Heart right ventricle (tissue), 16 donors: ENCODE results near the gene TECPR1. TPM values are rescaled to one million over a fixed set of nuclear protein-coding genes. Genes with fewer than 3 reads are reported as not detected.

ENCODE experiments used
- ATAC-seq, 8 donors: fragments of 200-7000 bp; cut with Tn5 transposase; one replicate each; pipeline ENCODE4 v1.9.1; 2020; ENCODE audit warnings: mild to moderate bottlenecking in 8 of 8, moderate library complexity in 8 of 8, moderate number of reproducible peaks in 1 of 8
- DNase-seq, 2 donors: peaks; one replicate each; pipeline ENCODE4 v3.0.0-alpha.2; 2020
- H3K27ac ChIP-seq, 10 donors: fragments of 200-600 bp; sonication (generic) in 2 of 10; one replicate each; pipeline versions ENCODE4 v1.5.0 to v1.8.0; 2020 to 2022; ENCODE audit warnings: mild to moderate bottlenecking in 3 of 10
- H3K27me3 ChIP-seq, 7 donors: fragments of 200-600 bp; one replicate each; pipeline ENCODE4 v1.8.0; 2021 to 2022; ENCODE audit warnings: mild to moderate bottlenecking in 2 of 7
- H3K36me3 ChIP-seq, 9 donors: fragments of 200-600 bp; sonication (generic) in 1 of 9; one replicate each; pipeline versions ENCODE4 v1.5.0 to v1.8.0; 2020 to 2022; ENCODE audit warnings: mild to moderate bottlenecking in 2 of 9
- H3K4me1 ChIP-seq, 9 donors: fragments of 200-600 bp; sonication (generic) in 1 of 9; one replicate each; pipeline versions ENCODE4 v1.5.0 to v1.8.0; 2020 to 2022; ENCODE audit warnings: mild to moderate bottlenecking in 4 of 9
- H3K4me3 ChIP-seq, 10 donors: fragments of 200-600 bp; sonication (generic) in 2 of 10; one replicate each; pipeline versions ENCODE4 v1.5.0 to v1.8.0; 2020 to 2022; ENCODE audit warnings: mild to moderate bottlenecking in 7 of 10, moderate library complexity in 2 of 10
- H3K9me3 ChIP-seq, 11 donors: fragments of 200-600 bp in 10 of 11; sonication (generic) in 2 of 11; one replicate each; pipeline versions ENCODE4 v1.5.0 to v1.8.0; 2013 to 2022; ENCODE audit warnings: mild to moderate bottlenecking in 2 of 11, control low read depth in 1 of 11, moderate library complexity in 1 of 11
- WGBS, 2 donors: extraction: QIAGEN DNeasy Blood & Tissue Kit; methylation state at CpG; one replicate each; pipeline ENCODE4 v1.1.7; 2013; ENCODE audit warnings: inconsistent platforms in 1 of 2; 5-methylcytosine and 5-hydroxymethylcytosine counted together
- intact Hi-C, 10 donors: fragments of 100-400 bp; cut with DNase I; formaldehyde crosslinking; loops; one replicate each; pipeline versions ENCODE4 v1.11.1 to v1.14.2; 2022
- polyA plus RNA-seq, 2 donors: library from polyadenylated mRNA; stranded (reverse); fragments of 200-250 nt; gene quantifications; one replicate each; pipeline ENCODE4 v1.2.3, GENCODE V29; 2013
- total RNA-seq, 10 donors: library from RNA; stranded (reverse); fragmentation: NEBNext Ultra II Directional in 3 of 10; extraction: Animal tissue kit (Norgen Biotek cat#: 25700) in 3 of 10; gene quantifications; one replicate each; pipeline versions ENCODE4 v1.2.1 to v1.2.4, GENCODE V29; 2021 to 2023
- TF ChIP-seq, protein P1 (sequence below), 9 donors: fragments of 200-600 bp; sonication (generic) in 2 of 9; IDR thresholded peaks; one replicate each; pipeline versions ENCODE4 v1.5.0 to v1.8.0; 2021 to 2022; ENCODE audit warnings: antibody characterized with exemption in 9 of 9, mild to moderate bottlenecking in 5 of 9, moderate library complexity in 1 of 9
- donor health status: Arrhythmogenic right ventricular cardiomyopathy.
- donor health status: ischemic (EF 13 %, LVEDD 7.1; RV severe dilation, severe dysfunction).
- donor health status: healthy with polysubstance abuse.
- donor health status: DM: no; HTN: yes; CAD: no.
- donor health status: DM: no; HTN: no; CAD: no.
- donor health status: ischemic (EF 25% LVEDD 6.9; RV normal size, moderate dysfunction).
- donor health status: ischemic (EF 25% LVEDD 5.7; RV mildly dilated, moderate dysfunction).
- donor health status: healthy.
- donor health status: DM: yes; HTN: yes; CAD: no.
- donor health status: Ischemic cardiomyopathy.
- donor health status: ischemic (EF 35%, LVEDD 5.7; RV mildly dilated, moderate dysfunction).
- donor health status: nonischemic (EF 11% LVEDD 7.7; RV severe dilation, severe dysfunction).
- donor health status: DM: yes; HTN: yes; CAD: no.
- donor health status: PGD.
- donor health status: ischemic (EF 29% LVEDD 5.4; RV normal size, mild dysfunction).
- donor health status: nonischemic (EF 23%, LVEDD 6.1; RV moderate dilation, normal function).

TECPR1 gene
- total and polyA plus RNA-seq, 12 donors: 12.8 to 23.8 (median 15.4) TPM

DNA sequence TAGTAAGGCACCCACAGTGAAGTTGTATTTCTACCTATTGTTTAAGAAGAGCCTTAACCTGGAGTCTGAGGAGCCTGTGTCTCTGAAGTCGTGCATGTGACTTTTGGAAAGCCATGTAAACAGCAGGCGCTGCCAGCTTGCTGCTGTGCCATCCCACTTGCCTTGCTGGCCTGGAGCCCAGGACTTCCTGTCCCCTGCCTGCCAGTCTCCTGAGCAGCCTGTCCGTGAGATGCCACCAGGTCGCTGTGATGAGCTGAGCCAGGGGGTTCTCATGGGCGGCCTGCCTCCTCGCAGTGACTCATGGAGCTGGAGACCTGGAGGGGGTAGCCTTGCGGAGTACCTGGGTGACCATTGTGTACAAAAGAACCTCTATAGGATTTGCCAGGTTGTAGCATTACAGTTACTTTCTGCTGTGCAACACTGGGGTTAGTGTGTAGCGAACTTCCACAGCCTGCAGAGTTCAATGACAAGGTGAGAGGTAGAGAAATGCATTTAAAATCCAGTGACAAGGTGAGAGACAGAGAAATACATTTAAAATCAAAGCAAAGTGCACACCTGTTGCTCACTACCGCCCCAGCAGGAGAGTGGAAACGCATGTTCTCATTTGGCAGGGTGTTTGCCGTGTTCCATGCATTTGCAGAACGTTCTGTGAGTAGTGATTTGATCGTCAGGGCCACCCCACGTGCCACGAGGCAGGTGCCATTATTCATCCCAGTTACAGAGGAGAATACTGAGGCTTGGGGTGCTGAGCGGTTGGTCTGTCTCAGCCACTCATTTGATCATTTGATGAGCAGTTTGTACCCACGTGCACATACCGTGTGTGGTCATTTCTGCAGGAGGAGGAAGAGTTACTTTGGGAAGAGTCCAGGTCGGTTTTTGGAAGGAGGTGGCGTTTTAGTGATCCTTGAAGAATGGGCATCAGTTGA lies 77.4 kb downstream of the TECPR1 start:
- peak overlapping the region in 4 of 10 donors; percentile 11 to 37 (median 18) for H3K27ac ChIP-seq
- 80 to 87% methylated on average over 20 of the region's 20 CpGs for WGBS, 2 donors
- peak; percentile 49 to 90 (median 72) for ATAC-seq

DNA sequence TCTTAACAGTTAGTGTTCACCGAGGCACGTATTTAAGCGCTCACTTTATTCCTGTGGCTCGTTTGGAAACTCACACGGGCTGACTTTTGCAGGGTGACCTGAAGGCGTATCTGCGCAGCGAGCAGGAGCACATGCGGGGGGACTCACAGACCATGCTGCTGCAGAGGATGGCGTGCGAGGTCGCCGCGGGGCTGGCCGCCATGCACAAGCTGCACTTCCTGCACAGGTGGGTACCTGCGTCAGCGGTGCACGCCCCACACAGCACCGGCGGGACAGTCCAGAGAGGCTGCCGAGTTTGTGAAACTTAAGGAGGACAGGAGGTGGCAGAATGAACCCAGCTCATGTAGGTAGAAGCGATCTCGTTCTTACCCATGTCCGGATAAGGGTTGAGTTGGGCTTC lies 80.6 kb downstream of the TECPR1 start:
- peaks cover 0 to 64% (median 15%) of the 10 kb centered on the region in 9 donors for H3K36me3 ChIP-seq
- WGBS, 2 donors: 96 to 97% methylated on average over 24 of the region's 24 CpGs
- H3K9me3 ChIP-seq: no peaks in the 10 kb centered on the region
- intact Hi-C loops: no loop called here
- H3K4me3 ChIP-seq: no peak overlapping the region
- TF ChIP-seq, protein P1, sequence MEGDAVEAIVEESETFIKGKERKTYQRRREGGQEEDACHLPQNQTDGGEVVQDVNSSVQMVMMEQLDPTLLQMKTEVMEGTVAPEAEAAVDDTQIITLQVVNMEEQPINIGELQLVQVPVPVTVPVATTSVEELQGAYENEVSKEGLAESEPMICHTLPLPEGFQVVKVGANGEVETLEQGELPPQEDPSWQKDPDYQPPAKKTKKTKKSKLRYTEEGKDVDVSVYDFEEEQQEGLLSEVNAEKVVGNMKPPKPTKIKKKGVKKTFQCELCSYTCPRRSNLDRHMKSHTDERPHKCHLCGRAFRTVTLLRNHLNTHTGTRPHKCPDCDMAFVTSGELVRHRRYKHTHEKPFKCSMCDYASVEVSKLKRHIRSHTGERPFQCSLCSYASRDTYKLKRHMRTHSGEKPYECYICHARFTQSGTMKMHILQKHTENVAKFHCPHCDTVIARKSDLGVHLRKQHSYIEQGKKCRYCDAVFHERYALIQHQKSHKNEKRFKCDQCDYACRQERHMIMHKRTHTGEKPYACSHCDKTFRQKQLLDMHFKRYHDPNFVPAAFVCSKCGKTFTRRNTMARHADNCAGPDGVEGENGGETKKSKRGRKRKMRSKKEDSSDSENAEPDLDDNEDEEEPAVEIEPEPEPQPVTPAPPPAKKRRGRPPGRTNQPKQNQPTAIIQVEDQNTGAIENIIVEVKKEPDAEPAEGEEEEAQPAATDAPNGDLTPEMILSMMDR (IDR thresholded peaks at IDR 0.05): no peak
- no peak overlapping the region for H3K27ac ChIP-seq
- H3K27me3 ChIP-seq: no peaks in the 10 kb centered on the region
- ATAC-seq (no peak), DNase-seq (no peak)
- peaks cover 0 to 25% (median 3%) of the 10 kb centered on the region in 9 donors for H3K4me1 ChIP-seq

More for the DNA sequence above, 77.4 kb downstream of the TECPR1 start:
- Histone ChIP-seq H3K9me3 (no peaks in the 10 kb centered on the region), H3K4me1 (peaks cover 0 to 44% (median 16%) of the 10 kb centered on the region in 9 donors), H3K36me3 (peaks cover 0 to 83% (median 15%) of the 10 kb centered on the region in 9 donors), H3K27me3 (no peaks in the 10 kb centered on the region), H3K4me3 (no peak overlapping the region)
- DNase-seq: peak; percentile 57 to 75
- intact Hi-C loops: no loop called here
- TF ChIP-seq, protein P1 (IDR thresholded peaks at IDR 0.05): no peak

DNA sequence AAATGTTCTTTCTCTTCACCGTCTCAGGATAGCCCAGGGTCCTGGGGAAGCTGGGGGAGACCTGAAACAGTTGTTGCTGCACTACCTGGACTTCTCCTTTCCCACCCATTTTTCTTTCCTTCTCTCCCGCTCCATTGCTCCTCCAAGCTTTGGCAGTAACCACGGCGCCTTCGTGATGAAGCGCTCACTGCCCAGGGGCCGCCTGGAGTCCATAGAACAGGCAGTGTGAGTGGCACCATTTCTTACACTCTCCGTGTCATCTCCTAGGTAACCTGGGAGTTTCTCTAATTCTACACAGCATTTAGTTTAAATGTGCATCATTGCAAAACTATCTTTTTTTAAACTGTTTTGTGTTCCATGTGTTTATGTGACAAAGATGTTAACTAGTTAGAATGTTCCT lies 81.1 kb downstream of the TECPR1 start:
- WGBS, 2 donors: 91 to 94% methylated on average over 8 of the region's 8 CpGs
- no peak overlapping the region for H3K27ac ChIP-seq
- peaks cover 0 to 25% (median 3%) of the 10 kb centered on the region in 9 donors for H3K4me1 ChIP-seq
- H3K9me3 ChIP-seq: no peaks in the 10 kb centered on the region
- intact Hi-C loops: no loop called here
- H3K4me3 ChIP-seq: no peak overlapping the region
- TF ChIP-seq, protein P1 (IDR thresholded peaks at IDR 0.05): no peak
- H3K27me3 ChIP-seq: no peaks in the 10 kb centered on the region
- no peak for DNase-seq
- peaks cover 0 to 60% (median 15%) of the 10 kb centered on the region in 9 donors for H3K36me3 ChIP-seq
- ATAC-seq: no peak

DNA sequence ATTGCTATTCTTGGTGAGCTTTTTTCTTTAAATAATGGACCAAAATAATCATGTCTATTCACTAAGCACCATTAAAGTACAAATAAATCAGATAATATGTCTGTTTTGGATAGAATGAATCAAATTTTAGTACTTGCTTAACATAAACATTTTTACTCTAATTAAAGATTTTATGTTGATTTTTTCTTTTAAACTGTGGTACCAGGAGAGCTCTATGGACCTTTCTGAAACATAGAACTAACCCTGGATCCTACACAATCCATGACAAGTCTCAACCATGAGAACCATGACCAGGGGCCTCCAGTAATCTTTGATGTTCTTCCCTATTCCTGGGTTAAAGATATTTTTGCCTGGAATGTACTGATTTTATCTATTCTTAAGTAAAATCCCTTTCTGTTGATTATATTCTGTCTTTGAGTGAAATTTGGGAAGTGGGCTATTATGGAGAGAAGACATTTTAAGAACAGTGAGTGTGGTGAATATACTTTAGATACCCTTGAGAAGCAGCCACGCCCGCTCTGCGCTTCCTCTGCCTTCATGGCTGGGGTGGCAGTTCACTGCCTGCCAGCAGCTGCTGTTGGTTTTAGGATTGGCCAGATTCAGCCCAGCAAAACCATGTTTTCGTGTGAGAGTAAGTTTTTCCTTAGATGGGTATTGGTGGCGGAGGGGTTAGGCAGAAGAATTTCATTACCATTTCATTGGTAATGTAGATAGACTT lies 83.0 kb downstream of the TECPR1 start:
- WGBS, 2 donors: 91 to 93% methylated on average over 5 of the region's 5 CpGs
- TF ChIP-seq, protein P1 (IDR thresholded peaks at IDR 0.05): no peak
- Histone ChIP-seq H3K4me3 (no peak overlapping the region), H3K36me3 (peaks cover 0 to 41% (median 15%) of the 10 kb centered on the region in 9 donors), H3K27me3 (no peaks in the 10 kb centered on the region), H3K4me1 (peaks cover 0 to 26% (median 2%) of the 10 kb centered on the region in 9 donors), H3K27ac (no peak overlapping the region), H3K9me3 (no peaks in the 10 kb centered on the region)
- intact Hi-C loops: loop anchor here in 9 of 10 donors (1.0 to 5.0 kb wide), 6 partner anchors 62 to 148 kb away; partner anchors contain the start of gene LMTK2 (in 7 of the 9)
- ATAC-seq (no peak), DNase-seq (no peak)
